ENCODE results near the gene CCDC73.

GRCh38 chr11:32594272-32594671 is 200.2 kb downstream of the CCDC73 start:
- TF ChIP-seq POLR2A (IDR thresholded peaks at IDR 0.05) (no peak), CTCF (IDR thresholded peaks at IDR 0.05) (no peak), EP300 (IDR thresholded peaks at IDR 0.05) (no peak)

All from tibial nerve (tissue), 4 donors.